Measurements from ENCODE around the gene APOA4. TPM values are rescaled to one million over a fixed set of nuclear protein-coding genes. Genes with fewer than 3 reads are reported as not detected.

Gene APOA4
- total RNA-seq, 4 donors from 2014 or later = not detected

DNA sequence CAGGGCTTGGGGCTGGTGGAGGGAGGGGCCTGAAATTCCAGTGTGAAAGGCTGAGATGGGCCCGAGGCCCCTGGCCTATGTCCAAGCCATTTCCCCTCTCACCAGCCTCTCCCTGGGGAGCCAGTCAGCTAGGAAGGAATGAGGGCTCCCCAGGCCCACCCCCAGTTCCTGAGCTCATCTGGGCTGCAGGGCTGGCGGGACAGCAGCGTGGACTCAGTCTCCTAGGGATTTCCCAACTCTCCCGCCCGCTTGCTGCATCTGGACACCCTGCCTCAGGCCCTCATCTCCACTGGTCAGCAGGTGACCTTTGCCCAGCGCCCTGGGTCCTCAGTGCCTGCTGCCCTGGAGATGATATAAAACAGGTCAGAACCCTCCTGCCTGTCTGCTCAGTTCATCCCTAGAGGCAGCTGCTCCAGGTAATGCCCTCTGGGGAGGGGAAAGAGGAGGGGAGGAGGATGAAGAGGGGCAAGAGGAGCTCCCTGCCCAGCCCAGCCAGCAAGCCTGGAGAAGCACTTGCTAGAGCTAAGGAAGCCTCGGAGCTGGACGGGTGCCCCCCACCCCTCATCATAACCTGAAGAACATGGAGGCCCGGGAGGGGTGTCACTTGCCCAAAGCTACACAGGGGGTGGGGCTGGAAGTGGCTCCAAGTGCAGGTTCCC is 6.5 kb upstream of the APOA4 start, which contains the start of gene APOC3:
Gene APOC3, plus strand, starts transcription at position 383 of the 659 bp plus-strand sequence. CDS start 676 bp downstream, outside the sequence.
- TF ChIP-seq, protein P1, sequence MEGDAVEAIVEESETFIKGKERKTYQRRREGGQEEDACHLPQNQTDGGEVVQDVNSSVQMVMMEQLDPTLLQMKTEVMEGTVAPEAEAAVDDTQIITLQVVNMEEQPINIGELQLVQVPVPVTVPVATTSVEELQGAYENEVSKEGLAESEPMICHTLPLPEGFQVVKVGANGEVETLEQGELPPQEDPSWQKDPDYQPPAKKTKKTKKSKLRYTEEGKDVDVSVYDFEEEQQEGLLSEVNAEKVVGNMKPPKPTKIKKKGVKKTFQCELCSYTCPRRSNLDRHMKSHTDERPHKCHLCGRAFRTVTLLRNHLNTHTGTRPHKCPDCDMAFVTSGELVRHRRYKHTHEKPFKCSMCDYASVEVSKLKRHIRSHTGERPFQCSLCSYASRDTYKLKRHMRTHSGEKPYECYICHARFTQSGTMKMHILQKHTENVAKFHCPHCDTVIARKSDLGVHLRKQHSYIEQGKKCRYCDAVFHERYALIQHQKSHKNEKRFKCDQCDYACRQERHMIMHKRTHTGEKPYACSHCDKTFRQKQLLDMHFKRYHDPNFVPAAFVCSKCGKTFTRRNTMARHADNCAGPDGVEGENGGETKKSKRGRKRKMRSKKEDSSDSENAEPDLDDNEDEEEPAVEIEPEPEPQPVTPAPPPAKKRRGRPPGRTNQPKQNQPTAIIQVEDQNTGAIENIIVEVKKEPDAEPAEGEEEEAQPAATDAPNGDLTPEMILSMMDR (IDR thresholded peaks at IDR 0.05; ENCODE audit: low read depth) = no peak

DNA sequence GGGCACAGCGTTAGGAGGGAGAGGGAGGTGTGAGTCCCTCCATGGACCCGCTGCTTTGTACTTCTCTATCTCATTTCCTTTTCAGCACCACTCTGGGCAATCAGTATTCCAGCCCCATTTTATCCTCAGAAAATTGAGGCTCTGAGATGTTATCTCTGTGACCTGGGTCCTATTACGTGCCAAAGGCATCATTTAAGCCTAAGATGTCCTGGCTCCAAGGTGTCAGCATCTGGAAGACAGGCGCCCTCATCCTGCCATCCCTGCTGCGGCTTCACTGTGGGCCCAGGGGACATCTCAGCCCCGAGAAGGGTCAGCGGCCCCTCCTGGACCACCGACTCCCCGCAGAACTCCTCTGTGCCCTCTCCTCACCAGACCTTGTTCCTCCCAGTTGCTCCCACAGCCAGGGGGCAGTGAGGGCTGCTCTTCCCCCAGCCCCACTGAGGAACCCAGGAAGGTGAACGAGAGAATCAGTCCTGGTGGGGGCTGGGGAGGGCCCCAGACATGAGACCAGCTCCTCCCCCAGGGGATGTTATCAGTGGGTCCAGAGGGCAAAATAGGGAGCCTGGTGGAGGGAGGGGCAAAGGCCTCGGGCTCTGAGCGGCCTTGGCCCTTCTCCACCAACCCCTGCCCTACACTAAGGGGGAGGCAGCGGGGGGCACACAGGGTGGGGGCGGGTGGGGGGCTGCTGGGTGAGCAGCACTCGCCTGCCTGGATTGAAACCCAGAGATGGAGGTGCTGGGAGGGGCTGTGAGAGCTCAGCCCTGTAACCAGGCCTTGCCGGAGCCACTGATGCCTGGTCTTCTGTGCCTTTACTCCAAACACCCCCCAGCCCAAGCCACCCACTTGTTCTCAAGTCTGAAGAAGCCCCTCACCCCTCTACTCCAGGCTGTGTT is 5.8 kb upstream of the APOA4 start:
- TF ChIP-seq, protein P1 (IDR thresholded peaks at IDR 0.05; ENCODE audit: low read depth) = no peak

DNA sequence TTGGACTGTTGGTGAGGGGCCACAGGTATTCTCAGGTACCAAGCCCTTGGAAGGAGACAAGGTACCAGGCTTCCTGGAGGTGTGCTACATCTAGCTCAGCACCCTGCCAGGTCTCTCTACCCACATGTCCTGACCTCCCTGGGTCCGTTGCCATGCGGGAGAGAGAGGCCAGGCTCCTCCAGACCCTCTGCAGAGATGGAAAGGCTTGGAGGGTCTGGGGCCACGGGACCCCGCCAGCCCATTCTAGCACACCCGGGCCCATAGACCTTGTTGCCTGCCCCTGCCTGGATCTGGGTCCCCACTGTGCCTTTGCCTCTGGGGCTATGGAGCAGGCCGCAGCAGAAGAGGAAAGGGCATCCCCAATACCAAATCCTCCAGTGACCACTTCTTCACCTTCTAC is 4.4 kb upstream of the APOA4 start:
- TF ChIP-seq, protein P1 (IDR thresholded peaks at IDR 0.05; ENCODE audit: low read depth) = no peak

DNA sequence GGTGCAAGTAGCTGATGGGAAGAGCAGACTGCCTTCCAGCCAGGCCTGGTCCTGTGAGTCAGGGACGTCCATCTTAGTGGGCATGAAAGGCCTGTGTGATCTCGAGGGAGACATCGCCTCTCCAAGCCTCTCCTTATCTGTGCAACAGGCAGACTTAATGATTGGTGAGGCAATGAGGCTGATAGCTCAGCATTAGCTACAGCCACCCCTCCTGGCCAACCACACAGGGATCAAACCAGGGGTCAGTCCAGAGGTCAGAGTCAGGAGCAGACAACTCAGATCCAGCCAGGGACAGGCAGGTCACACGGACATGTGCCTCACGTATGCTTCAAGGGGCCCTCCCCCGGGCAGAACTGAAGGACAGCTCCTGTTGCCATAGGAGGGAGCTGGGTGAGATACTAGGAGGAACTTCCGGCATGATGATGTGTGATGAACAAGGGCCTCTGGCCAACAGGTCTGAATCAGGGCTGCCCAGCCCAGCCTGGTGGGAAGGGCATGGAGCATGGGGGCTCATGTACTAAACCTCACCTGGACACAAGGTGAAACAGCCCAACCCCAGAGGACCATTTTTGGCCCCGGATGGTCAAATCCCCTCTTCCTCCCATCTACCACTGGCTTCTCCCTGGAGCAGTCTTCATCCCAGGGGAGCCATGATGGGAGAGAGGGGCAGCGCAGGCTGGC is 3.8 kb upstream of the APOA4 start:
- TF ChIP-seq, protein P1 (IDR thresholded peaks at IDR 0.05; ENCODE audit: low read depth) = no peak

DNA sequence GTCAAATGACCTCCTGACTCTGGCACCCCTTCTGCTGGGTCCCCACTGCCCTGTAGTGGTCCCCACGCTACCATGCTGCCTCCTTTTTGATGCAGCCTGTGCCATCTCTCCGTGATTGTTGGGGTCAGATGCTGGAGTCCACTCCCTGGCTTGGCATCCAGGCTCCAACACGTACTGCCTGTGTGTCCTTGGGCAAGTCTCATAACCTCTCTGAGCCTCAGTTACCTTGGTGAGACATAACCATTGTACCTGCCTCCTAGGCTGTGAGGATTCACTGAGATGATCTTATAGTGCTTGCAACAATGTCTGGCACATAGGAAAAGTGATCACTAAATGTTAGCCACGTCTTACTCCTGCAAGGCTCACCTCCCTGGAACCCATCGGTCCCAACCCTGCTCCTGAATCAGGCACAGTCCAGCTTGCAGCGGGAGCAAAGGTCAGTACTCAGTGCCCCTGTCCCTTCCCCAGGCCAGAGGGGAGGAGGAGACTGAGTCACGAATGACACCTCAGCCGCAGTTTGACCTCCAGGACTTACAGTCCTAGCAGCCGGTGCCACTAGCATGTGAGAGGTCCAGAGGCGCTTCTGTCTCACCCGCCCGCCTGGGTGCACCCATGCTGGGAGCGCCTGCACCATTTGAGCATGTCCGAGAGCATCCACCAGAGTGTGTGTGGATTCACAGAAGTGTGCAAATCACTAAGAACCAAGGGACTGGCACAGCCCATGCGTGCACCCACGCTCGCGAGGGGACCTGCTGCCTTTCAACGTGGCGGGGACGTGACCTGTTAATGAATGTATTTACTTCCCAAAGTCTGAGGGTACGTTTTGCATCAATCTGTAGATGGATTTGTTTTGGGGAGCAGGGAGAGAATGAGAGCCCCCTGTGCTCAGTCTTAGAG is 3.0 kb upstream of the APOA4 start:
- TF ChIP-seq, protein P1 (IDR thresholded peaks at IDR 0.05; ENCODE audit: low read depth) = no peak

DNA sequence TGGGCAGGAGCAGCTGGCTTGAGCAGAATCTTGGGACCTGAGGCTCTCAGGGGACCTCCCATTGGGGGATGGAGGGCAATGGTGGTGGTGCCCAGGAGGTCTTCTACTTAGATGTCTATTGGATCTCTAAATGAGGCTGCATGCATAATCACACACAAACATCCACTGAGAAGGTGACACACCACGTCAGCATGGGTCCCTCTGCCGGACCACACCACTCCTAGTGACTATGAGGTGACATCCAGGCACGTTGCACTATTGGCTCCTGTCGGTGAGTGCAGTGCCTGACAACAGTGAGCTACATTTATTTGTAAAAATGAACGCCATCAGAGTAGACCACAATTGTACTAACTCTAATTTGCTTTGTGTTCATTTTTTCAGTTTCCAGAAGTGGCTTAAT is 2.3 kb upstream of the APOA4 start:
- TF ChIP-seq, protein P1 (IDR thresholded peaks at IDR 0.05; ENCODE audit: low read depth) = no peak

All from subcutaneous adipose tissue (tissue), 4 donors.